SH-SY5Y (cell line): ENCODE data around the gene DHX16.

ENCODE experiments used
- GATA2 ChIP-seq: IDR thresholded peaks from 2 replicates; pipeline ENCODE4 v1.6.1; 2011; ENCODE audit warnings: mild to moderate bottlenecking, low read depth, low read length
- GATA3 ChIP-seq: IDR thresholded peaks from 2 replicates; pipeline ENCODE4 v1.6.1; 2011; ENCODE audit warnings: low read depth, mild to moderate bottlenecking, low read length, moderate library complexity

DNA sequence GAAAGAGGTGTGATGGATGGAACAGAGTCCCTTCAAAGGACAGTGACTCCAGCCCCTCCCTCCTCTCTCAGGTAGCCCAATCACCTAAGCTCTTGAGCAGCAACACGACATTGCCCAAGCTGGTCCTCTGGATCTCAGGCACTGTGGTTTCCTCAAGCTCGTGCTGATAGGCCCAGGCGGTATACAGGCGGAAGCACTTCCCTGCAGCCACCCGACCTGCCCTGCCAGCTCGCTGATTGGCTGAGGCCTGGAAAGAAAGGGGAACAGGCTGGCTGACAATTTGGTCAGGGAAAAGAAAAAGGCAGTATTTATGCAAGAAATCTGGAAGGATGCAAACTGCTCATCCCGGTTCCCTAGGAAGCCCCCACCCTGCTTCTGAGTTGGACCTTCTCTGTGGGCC, 16.3 kb downstream of the DHX16 start:
- TF ChIP-seq GATA2 (no peak), GATA3 (no peak)
